GM18511 (cell line): ENCODE measurements around the gene SSRP1.
A peak's percentile ranks its signal among the peaks of the same experiment; 100 is the strongest.
"Not testable (repeated sequence)": the region's sequence is repeated elsewhere in the genome, so short reads cannot be mapped to it uniquely, and the experiment has no call there.

Experiments used
- ATAC-seq: cut with Tn5 transposase; IDR thresholded peaks from one replicate; pipeline ENCODE4 v1.9.1; 2021; ENCODE audit warnings: mild to moderate bottlenecking, moderate library complexity; ENCODE audit not compliant: unreplicated experiment

SSRP1 gene

GRCh38 chr11:57340039-57340615, 4.4 kb upstream of the SSRP1 start:
- no peak for ATAC-seq

- no peak for ATAC-seq
Measured at GRCh38 chr11:57339328-57339727, 3.6 kb upstream of the SSRP1 start.

- no peak for ATAC-seq
Measured at GRCh38 chr11:57338142-57338541, 2.5 kb upstream of the SSRP1 start, which contains the start of gene P2RX3. P2RX3 (plus strand) TSS chr11:57338352; CDS start chr11:57338551, 199 bp downstream.

GRCh38 chr11:57336856-57337255, 1.2 kb upstream of the SSRP1 start:
- not testable (repeated sequence) for ATAC-seq

- no peak for ATAC-seq
Measured at GRCh38 chr11:57336111-57336666, 497 bp upstream of the SSRP1 start.

- no peak for ATAC-seq
Measured at GRCh38 chr11:57335023-57335342, 709 bp downstream of the SSRP1 start.

- no peak for ATAC-seq
Measured at GRCh38 chr11:57332694-57333440, 2.8 kb downstream of the SSRP1 start.

GRCh38 chr11:57331720-57332119, 4.0 kb downstream of the SSRP1 start:
- ATAC-seq, result no peak

- ATAC-seq, result no peak
Measured at GRCh38 chr11:57330029-57330428, 5.7 kb downstream of the SSRP1 start.

- ATAC-seq, result no peak
Measured at GRCh38 chr11:57327721-57328120, 8.0 kb downstream of the SSRP1 start.

GRCh38 chr11:57325735-57326048, 10.0 kb downstream of the SSRP1 start:
- peak; percentile 0 for ATAC-seq

- ATAC-seq, result peak; percentile 92
Measured at GRCh38 chr11:57324886-57325734, 10.6 kb downstream of the SSRP1 start, which contains the start of gene TNKS1BP1. TNKS1BP1 (minus strand) TSS chr11:57324952; CDS start chr11:57321885, 3,067 bp downstream.

GRCh38 chr11:57324154-57324885, 11.4 kb downstream of the SSRP1 start:
- ATAC-seq, result peak; percentile 2

GRCh38 chr11:57323855-57324153, 11.9 kb downstream of the SSRP1 start:
- no peak for ATAC-seq

- ATAC-seq, result no peak
Measured at GRCh38 chr11:57323167-57323854, 12.4 kb downstream of the SSRP1 start.

GRCh38 chr11:57322256-57323166, 13.2 kb downstream of the SSRP1 start:
- ATAC-seq, result no peak

GRCh38 chr11:57321388-57322255, 14.1 kb downstream of the SSRP1 start:
- ATAC-seq, result no peak

GRCh38 chr11:57320719-57321387, 14.8 kb downstream of the SSRP1 start:
- ATAC-seq, result no peak
